SU-DHL-6 (cell line): ENCODE results near the gene TEDC1.

ENCODE experiments used
- H2AFZ ChIP-seq: fragments of 200-600 bp; sonication (generic); 2 replicates; pipeline ENCODE4 v1.6.1; 2014; ENCODE audit warnings: low read depth, mild to moderate bottlenecking, moderate library complexity, mixed read lengths, antibody characterized with exemption, low read length; ENCODE audit not compliant: severe bottlenecking
- H3F3A ChIP-seq: fragments of 200-600 bp; shearing (Covaris generic); 2 replicates; pipeline ENCODE4 v1.6.0; 2016; ENCODE audit warnings: antibody characterized with exemption, mild to moderate bottlenecking; ENCODE audit not compliant: insufficient read depth
- H3K27ac ChIP-seq: fragments of 200-600 bp; sonication (generic); 2 replicates; pipeline ENCODE4 v1.5.1; 2016; ENCODE audit warnings: low read depth, mild to moderate bottlenecking, low read length, moderate library complexity, mixed read lengths
- H3K27me3 ChIP-seq: fragments of 200-600 bp; sonication (generic), shearing (Covaris generic); 2 replicates; pipeline ENCODE4 v1.6.0; 2014; ENCODE audit warnings: mild to moderate bottlenecking, low read length
- H3K36me3 ChIP-seq: fragments of 200-600 bp; sonication (generic); 2 replicates; pipeline ENCODE4 v1.6.1; 2014; ENCODE audit warnings: mild to moderate bottlenecking, low read length, mixed read lengths
- H3K4me2 ChIP-seq: fragments of 300-600, 200-600 bp; shearing (Covaris generic), sonication (generic); 2 replicates; pipeline ENCODE4 v1.6.0; 2014; ENCODE audit warnings: low read length, low read depth, mild to moderate bottlenecking; ENCODE audit not compliant: poor library complexity, severe bottlenecking
- H3K4me3 ChIP-seq: fragments of 200-600 bp; sonication (generic); 2 replicates; pipeline ENCODE4 v1.5.1; 2014; ENCODE audit warnings: antibody characterized with exemption, low read length, mild to moderate bottlenecking, mixed read lengths; ENCODE audit not compliant: insufficient read depth, poor library complexity, severe bottlenecking
- H3K79me2 ChIP-seq: fragments of 200-600 bp; sonication (generic); 2 replicates; pipeline ENCODE4 v1.6.1; 2014; ENCODE audit warnings: mild to moderate bottlenecking, low read length, moderate library complexity; ENCODE audit not compliant: insufficient read depth
- H3K9ac ChIP-seq: fragments of 200-600 bp; sonication (generic); 2 replicates; pipeline ENCODE4 v1.7.0; 2014; ENCODE audit warnings: mild to moderate bottlenecking, low read length
- H3K9me2 ChIP-seq: fragments of 200-600 bp; sonication (generic); replicated peaks from 2 replicates; pipeline ENCODE4 v1.6.1; 2014; ENCODE audit warnings: low read length; ENCODE audit not compliant: insufficient read depth
- H3K9me3 ChIP-seq: fragments of 200-600 bp; sonication (generic); 2 replicates; pipeline ENCODE4 v1.6.1; 2014; ENCODE audit warnings: low read length, mixed read lengths; ENCODE audit not compliant: insufficient read depth
- H4K20me1 ChIP-seq: fragments of 200-600 bp; sonication (generic); 2 replicates; pipeline ENCODE4 v1.6.1; 2014; ENCODE audit warnings: low read depth, mild to moderate bottlenecking, antibody characterized with exemption, low read length, moderate library complexity, mixed read lengths
- EZH2phosphoT487 ChIP-seq: fragments of 200-600 bp; sonication (generic), shearing (Covaris generic); conservative IDR thresholded peaks from 2 replicates; pipeline ENCODE4 v1.6.1; 2018; ENCODE audit warnings: mild to moderate bottlenecking, antibody characterized with exemption, low read length, moderate library complexity, mixed read lengths
- TF ChIP-seq, protein P1 (sequence below): fragments of 200-600 bp; sonication (generic); IDR thresholded peaks from one replicate; pipeline ENCODE4 v1.5.1; 2017; ENCODE audit warnings: antibody characterized with exemption, mild to moderate bottlenecking, low read length, moderate library complexity; ENCODE audit not compliant: insufficient read depth, poor library complexity, severe bottlenecking

The TEDC1 gene

GRCh38 chr14:105464501-105464900, 26.5 kb upstream of the TEDC1 start:
- Histone ChIP-seq H3K79me2 (no peaks in the 10 kb centered on the region), H4K20me1 (no peaks in the 10 kb centered on the region), H3K9ac (no peak overlapping the region), H3K4me3 (no peak overlapping the region), H3K4me2 (no peak overlapping the region), H3K27ac (no peak overlapping the region), H3K9me3 (no peaks in the 10 kb centered on the region), H3K27me3 (no peaks in the 10 kb centered on the region), H3K36me3 (no peaks in the 10 kb centered on the region), H2AFZ (no peak overlapping the region), H3F3A (no peaks in the 10 kb centered on the region), H3K9me2 (no peaks in the 10 kb centered on the region)
- no peak for TF ChIP-seq EZH2phosphoT487
- TF ChIP-seq, protein P1, sequence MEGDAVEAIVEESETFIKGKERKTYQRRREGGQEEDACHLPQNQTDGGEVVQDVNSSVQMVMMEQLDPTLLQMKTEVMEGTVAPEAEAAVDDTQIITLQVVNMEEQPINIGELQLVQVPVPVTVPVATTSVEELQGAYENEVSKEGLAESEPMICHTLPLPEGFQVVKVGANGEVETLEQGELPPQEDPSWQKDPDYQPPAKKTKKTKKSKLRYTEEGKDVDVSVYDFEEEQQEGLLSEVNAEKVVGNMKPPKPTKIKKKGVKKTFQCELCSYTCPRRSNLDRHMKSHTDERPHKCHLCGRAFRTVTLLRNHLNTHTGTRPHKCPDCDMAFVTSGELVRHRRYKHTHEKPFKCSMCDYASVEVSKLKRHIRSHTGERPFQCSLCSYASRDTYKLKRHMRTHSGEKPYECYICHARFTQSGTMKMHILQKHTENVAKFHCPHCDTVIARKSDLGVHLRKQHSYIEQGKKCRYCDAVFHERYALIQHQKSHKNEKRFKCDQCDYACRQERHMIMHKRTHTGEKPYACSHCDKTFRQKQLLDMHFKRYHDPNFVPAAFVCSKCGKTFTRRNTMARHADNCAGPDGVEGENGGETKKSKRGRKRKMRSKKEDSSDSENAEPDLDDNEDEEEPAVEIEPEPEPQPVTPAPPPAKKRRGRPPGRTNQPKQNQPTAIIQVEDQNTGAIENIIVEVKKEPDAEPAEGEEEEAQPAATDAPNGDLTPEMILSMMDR: no peak

- Histone ChIP-seq H4K20me1 (no peaks in the 10 kb centered on the region), H3K9ac (no peak overlapping the region), H3K4me3 (no peak overlapping the region), H3K27me3 (no peaks in the 10 kb centered on the region), H3K9me3 (no peaks in the 10 kb centered on the region), H3F3A (peaks cover 3% of the 10 kb centered on the region), H2AFZ (no peak overlapping the region), H3K4me2 (no peak overlapping the region), H3K36me3 (no peaks in the 10 kb centered on the region), H3K27ac (no peak overlapping the region), H3K9me2 (no peaks in the 10 kb centered on the region), H3K79me2 (no peaks in the 10 kb centered on the region)
- TF ChIP-seq, protein P1: no peak
- no peak for TF ChIP-seq EZH2phosphoT487
Observed at GRCh38 chr14:105465209-105466031, 25.6 kb upstream of the TEDC1 start.

GRCh38 chr14:105466531-105467248, 24.4 kb upstream of the TEDC1 start:
- H3K27ac ChIP-seq: no peak overlapping the region
- H3F3A ChIP-seq: peaks cover 5% of the 10 kb centered on the region
- H3K9me3 ChIP-seq: no peaks in the 10 kb centered on the region
- H3K4me3 ChIP-seq: no peak overlapping the region
- H4K20me1 ChIP-seq: no peaks in the 10 kb centered on the region
- no peaks in the 10 kb centered on the region for H3K9me2 ChIP-seq
- no peaks in the 10 kb centered on the region for H3K27me3 ChIP-seq
- no peak overlapping the region for H3K4me2 ChIP-seq
- TF ChIP-seq, protein P1: no peak
- no peak for TF ChIP-seq EZH2phosphoT487
- no peak overlapping the region for H3K9ac ChIP-seq
- H3K79me2 ChIP-seq: no peaks in the 10 kb centered on the region
- no peak overlapping the region for H2AFZ ChIP-seq
- H3K36me3 ChIP-seq: no peaks in the 10 kb centered on the region
